Activated CD4-positive, alpha-beta T cell treated with anti-CD3 and anti-CD28 coated beads, Interleukin-2, amount 50 U/mL, for 16 hours (primary cell): ENCODE data around the gene NEGR1.

Experiments
- DNase-seq: peaks from one replicate; pipeline ENCODE4 v3.0.0-alpha.2; 2020

NEGR1 gene

DNA sequence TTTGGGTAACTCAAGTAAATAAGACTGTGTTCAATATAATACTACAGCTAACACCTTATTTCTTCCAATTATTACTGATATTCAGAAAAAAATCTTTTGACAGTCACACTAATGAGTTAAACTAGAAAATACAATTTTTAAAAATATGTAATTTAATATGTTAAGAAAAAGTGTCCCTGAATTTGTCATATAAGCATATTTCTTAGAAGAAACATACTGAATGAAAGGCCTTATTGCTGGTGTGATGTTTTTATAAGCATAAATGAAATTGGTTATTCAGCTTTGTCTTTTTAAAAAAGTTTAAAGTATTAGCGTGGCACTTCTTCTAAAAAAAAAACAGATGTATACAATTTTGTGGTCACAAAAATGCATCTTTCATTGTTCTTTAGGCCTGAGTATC, 267.3 kb downstream of the NEGR1 start:
- no peak for DNase-seq

DNA sequence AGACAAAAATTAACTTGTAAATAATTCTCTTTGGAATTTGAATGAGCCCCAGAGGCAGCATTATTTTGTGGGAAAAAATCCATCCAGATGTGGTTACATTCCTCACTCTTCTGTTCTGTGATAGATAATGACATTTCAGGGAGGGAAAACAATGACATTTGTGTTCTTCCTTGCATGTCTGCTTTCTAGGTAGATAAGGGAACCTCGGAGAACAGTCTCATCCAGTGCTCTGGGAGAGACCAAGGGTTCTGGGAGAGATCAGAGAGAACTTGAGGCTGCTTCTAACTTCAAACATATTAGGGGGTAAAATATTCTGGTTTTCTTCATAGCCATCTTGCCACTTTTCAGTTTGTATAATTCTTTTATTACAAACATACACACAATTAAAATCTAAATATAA, 269.2 kb downstream of the NEGR1 start:
- no peak for DNase-seq

DNA sequence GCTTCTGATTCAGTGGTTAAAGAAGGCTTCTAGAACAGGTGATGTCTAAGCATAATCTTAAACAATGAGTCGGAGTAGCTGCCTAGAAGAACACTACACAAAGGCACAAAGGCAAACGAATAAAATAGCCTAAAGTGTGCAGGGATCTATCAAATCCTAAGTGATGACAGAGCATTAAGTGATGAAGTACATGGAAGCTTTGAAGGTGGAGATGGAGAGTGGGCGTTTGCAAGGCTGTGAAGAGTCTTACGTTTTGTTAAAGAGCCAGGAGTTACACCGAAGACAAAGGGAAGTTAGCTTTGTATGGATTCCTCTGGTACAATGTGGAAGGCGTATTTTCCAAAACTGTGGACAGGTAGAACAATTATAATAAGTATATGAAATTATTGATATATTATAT, 270.6 kb downstream of the NEGR1 start:
- DNase-seq, result no peak

DNA sequence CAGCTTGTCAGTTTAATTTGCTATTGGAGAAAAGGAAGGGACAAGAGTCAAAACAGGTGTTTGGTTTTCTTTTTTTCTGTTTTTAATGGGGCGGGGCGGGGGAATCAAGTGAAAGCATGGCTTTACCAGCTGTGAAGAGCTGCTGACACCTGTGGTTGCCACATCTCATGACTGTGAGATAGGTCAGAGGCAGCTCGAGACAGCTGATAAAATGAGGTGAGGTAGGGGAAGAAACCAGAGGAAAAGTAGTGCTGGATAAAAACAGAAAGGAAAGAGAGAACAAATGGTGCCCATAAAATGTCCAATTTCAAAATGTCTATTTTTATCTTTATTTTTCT, 272.3 kb downstream of the NEGR1 start:
- no peak for DNase-seq

DNA sequence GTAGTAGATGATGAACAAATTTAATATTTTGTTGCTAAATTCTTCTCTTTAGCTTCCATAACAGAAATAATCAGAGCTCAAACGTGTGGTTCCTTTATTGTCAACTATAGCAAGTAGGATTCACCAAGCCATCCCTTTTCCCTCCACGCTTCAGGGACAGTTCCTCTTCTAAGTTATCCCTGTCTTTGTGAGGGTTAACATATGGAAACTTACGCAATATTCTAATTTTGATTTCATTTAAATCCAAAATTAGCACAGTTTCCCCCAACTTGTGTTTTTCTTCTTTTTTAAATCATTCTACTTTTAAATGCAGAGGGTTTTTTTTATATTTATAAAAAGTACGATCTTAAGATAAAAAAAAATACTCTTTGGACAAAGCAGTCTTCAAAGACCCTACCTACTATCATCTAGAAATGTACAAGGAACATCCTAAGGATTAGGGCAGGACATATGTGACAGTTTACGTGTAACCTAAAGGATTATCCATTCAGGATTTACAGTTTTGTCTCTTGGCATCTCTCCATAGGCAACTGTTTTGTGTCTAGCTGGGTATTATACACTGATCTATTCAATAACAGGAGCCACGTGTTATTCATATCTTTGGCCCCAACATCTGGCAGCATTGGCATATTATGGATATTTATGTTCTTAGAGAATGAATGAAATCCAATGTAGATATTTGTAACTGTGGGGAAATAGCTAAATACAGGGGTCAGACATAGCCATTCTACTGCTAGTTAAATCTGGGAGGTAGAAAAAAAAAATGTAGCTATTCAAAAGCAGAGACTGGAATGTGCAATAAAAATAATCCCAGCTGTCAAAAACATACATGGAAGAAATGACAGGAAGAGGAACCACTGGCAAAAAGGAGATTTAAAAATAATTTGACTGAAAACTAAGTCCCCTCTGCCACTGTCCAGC, 272.9 kb downstream of the NEGR1 start:
- DNase-seq, result no peak

DNA sequence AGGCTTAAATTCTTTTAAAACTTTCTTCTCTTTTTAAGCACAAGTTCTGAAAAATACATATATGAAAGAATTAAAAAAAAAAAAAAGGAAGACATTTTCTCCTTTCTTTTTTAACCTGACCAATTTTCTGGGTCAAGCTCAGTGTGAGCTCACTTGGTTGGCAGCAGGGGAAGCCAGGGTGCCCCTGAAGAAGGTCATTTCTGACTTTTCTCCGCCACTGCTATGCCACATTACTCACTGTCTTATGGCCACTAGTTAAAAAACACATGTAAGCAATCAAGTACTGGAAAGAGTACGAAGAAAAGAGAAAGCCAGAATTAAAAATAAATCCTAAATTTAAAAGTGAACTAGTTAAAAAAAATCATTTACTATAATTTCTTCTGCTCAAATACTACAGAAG, 275.0 kb downstream of the NEGR1 start:
- no peak for DNase-seq

DNA sequence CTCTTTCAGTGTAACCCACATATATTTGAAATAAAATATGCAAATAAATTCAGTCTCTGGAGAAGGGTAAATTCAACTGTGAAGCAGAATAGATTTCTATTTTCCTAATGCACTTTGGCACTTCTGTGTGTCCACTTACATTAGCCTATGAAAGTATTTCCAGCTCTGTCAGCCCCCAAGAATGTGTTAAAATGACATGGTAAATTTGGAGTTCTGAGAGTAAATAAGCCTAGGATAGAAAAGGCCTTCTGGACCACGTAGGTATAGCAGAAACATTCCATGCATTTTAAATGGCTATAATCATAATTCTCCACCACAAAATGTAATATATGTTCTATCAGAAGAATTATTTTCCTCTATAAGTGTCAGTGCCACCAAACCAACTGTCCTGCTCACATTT, 276.2 kb downstream of the NEGR1 start:
- DNase-seq, result no peak

DNA sequence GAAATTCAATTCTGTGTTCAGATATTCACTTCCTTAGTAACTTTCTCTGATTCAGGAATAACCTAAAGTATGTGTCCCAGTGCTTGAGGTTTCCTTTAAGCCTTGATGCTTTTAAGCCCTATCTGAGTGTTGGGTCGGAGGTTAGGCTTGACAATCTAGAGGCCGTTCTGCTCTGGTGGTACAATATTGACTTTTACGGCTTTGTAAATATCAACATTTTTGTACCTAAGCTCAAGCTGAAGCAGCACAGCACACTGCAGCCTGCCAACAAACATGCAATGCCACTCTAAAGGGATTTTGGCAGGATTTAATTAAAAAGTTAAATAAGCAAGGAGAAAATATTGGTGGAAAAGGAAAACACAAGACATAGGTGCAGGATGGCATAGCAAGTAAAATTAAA, 279.2 kb downstream of the NEGR1 start:
- no peak for DNase-seq

DNA sequence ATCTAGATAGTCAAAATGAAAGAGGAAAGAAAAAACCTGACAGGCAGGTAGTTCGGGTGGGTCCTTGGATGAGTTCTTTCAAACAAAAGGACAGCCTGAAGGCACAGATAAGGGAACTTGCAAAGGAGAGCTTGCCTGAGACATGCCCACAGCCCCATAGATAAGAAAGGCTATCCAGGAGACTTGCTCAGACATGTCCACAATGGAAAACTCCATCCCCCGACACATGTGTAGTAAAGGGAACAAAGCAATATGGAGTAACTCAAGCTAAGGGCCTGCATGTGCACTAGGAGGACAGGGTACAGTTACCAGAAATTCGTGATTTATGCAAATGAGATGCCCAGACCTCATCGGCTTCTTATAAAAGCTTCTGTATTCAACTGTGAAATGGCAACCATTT, 281.5 kb downstream of the NEGR1 start:
- DNase-seq, result no peak

DNA sequence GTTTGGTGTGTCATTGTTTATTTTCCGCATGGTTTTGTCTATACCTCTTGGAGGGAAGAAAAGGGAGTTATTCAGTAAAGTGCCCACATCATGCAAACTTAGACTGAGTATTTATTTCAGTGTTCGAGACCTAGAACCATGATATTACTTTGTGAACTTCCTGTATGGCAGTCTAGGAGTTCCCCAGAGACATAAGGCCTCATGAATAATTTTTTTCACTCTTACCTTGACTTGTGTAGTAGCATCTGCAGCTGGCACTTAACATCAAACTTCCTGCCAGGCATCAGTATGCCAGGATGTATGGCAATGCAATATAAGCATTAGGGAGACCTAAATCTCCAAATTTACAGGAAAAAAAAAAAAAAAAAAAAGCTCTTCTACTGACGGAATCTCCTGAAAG, 287.7 kb downstream of the NEGR1 start:
- no peak for DNase-seq

DNA sequence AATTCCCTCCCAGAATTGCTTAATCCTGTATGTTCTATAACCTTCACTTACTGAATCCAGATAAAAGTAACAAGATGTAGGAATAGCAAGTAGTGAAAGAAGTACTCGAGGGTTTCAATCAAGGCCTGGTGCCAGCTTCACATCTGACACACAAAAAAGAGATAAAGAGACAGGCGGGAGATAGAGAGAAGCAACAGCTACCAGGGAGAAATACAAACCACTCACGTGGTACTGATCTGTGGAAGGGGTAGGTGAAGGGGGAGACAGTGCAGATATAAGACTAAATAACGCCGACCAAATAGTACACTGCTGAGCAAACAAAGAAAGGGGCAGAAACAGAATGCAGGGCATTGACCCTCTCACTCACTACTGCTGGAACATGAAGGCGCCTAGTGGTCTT, 295.2 kb downstream of the NEGR1 start:
- DNase-seq, result no peak

DNA sequence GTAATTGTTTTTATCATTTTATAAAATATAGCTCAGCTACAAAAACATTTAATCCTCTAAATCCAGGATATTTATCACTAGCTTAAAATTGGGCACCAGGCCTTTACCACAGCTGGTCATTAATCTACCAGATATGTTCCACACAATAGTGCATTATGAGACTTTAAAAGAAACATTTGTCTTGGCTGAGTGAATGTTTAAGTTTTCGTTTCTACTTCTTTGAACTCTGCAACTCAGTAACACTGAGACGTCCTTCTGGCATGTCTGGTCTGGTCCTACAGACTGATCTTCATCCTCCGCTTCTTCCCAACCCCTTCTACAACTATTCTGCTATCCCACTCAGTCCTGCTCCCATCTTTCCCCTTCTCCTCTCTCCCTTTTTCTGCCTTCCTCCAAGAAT, 296.2 kb downstream of the NEGR1 start:
- DNase-seq, result no peak

DNA sequence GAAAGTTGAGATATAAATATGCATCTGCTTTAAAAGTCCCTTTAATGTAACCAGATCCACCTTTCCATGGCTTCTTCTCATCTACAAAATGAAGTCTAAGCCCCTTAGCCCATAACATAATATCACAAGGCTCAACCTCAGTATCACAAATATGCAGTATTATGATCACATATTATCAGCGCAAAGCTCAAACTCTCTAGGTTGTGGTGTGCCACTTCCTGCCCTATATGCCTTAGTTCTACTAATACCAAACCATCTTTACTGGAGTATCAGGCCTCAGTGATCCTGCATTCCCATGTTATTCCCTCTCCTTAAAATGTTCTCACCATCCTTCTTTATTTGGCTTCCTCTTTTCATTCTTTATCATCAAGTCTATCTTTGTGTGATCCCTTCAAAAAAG, 301.8 kb downstream of the NEGR1 start:
- no peak for DNase-seq

DNA sequence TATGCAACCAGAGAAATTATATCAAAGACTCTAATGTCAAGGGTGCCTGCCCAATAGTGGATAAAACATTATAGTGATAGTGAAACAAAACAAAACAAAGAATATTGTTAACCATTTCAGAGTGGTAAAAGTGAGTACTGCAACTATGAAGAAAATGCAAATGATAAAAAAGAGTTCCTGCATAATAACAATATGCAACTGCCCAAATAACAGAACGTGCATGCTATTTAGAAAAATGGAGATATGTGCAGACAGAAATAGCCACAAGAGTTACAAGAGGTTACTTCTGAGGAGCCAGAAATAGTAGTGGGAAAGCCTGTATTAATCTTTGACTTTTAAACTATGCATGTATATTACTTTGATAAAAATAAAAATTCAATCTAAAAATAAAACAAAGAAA, 302.5 kb downstream of the NEGR1 start:
- DNase-seq, result no peak

DNA sequence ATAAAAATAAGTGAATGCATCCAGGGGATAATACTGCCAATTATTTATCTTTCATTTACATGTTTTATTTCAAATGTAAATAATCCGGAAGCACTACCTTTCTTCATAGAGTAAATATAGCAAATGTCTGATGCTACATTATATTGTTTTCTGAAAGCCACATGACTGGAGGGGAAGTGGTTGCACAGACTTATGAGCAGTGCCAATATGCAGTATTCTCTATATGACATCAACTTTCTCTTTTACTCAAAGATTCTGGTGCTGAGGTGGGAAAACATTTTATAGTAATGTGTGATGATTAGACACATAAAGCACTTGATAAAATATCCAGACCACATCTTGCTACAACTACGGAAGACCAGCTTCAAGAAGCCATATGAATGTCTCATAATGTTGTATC, 314.7 kb downstream of the NEGR1 start:
- peak; percentile 4 for DNase-seq

DNA sequence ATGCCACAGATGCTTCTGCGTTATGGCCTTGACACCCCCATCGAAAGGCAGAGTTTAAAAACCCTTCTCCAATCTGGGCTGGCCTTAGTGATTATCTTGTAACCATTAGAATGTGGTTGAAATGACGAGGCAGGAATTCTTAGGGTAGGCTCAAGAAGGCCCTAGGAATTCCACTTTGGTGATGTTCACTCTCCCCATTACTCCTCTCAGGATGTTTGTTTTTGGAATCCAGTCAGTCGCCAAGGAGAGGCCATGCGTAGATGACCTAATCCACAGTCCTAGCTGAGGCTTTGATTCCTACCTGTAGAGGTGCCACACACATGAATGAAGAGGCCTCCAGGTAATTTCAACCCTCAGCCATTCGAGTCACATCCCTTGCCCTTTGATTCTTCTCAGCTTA, 318.2 kb downstream of the NEGR1 start:
- no peak for DNase-seq

DNA sequence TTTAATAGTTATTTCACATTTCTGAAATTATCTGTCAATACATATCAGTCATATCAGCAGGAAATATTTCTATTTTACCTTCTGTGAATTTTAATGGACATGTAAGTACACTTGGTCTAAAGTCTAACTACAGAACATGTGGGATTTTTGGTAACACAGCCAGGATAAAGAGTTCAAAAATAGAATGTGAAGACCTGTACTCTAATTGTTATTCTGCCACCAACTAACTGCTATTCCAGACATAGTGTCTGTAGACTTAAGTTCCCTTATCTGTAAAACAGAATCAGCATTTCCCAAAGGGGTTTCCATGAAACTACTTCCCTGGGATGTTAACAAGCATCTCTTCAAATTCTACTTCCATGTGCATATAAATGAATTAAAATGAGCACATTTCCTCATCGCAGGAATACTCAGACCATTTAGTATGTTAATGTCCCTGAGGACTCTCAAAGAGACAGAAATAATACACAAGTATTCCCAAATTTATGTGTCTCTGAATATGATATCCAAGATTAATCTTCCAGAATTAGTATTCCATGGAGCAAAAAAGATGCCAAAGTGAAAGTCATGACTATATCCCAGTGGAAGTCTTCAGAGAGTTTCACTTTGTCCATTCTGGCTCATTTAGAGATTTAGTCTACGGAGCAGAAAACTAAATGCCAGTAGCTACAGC, 325.6 kb downstream of the NEGR1 start:
- no peak for DNase-seq

DNA sequence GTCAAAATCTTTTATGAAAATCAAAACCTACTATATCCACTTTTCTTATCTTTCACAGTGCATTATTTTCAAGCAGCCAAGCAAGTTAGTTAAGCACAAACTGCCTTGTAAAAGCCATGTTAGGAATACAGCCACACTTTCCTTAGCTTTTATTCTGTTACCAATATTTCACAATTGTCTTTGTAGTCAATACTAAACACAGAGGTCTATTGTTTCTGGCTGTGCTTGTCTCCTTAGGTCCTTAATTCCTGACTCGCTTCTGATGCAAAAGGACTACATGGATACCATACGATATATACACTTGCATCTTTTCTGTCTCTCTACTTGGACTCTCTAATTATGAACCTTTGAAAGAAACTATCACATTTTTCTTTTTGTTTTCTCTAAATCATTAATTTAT, 331.8 kb downstream of the NEGR1 start:
- no peak for DNase-seq

DNA sequence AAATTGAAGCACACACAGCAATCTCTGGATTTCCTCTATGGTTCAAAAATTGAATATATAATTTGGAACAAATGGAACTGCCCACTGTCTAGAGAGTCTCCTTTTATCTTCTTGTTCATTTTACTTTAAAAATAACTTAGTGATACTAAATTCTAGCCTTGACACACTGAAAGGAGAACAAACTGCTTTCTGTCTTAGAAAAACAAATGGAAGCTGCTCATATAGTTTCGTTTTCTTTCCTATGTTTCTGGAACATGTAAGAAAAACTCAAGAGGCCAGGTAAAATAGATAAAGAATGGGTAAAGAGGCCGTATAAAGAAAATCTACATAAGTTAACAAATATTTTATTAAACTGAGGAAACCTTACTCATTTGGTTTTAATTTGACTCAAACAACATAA, 332.7 kb downstream of the NEGR1 start:
- no peak for DNase-seq

DNA sequence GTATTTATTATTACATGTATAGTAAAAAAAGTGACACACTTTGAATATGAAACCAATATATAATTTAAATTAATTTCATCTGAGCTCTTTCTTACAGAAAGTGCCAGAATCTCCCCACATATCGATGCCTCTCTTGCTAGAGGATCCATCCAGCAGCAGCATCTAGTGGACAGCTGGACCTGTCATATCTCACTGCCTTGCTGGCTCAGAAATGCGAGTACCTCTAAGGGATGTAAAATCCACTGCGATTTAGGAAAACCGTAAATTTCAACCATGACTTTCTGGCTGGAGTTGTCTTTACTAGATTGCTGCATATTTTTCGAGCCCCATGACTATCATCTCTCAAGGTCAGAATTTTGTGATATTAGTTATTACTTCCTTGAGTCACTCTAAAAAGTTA, 333.8 kb downstream of the NEGR1 start:
- no peak for DNase-seq

DNA sequence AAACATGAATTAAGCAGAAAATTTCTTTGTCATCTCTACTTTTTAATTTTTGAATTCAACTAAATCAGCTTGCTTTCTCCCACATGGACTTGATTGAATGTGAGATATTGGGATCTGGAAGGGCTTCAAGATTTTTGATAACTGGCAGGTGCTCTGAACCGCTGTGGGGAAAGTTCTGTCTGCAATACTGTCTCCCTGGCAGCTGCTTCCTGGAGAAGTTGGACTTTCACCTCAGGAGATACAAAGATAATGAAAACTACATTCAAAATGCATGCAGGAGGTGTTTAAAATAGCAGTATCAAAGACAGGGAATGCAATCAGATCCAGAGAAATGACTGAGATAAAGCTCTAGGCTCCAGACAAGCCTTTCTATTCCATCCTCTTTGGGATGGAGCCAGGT, 338.3 kb downstream of the NEGR1 start:
- no peak for DNase-seq

DNA sequence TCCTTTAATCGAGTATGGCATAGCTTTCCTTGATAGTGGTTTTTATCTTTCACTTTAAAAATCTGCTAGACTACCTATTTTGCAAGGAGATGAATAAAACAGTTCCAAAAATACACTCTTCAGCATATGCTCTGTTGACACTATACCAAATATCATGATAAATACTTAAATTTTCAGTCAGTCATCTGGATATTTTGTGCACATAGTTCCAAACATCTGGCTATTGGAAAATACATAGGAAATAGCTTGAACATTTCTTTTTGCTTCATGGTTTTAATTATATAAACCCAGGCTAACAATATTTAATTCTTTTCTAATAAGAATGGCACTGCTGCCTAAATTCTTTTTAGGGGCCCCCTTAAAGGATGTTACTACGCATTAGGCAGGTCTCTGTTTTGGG, 342.1 kb downstream of the NEGR1 start:
- no peak for DNase-seq

DNA sequence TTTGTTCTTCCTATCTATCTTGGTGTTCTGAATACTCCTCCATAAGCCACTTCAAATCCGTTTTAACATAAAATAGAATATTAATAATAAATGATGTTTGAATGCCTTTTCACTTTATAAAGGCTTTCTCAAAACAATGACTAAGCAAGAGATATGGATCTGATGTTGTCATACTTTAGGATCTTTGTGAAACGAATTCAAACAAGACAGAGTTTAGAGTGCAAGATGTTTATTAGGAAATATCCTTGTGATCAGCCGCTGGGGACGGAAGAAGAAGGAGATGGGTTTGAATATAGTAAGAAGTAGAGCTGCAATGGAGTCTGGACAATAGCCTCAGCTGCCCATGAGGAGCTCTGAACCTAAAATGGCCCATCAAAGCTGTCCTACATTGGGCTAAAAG, 351.8 kb downstream of the NEGR1 start:
- DNase-seq, result no peak

DNA sequence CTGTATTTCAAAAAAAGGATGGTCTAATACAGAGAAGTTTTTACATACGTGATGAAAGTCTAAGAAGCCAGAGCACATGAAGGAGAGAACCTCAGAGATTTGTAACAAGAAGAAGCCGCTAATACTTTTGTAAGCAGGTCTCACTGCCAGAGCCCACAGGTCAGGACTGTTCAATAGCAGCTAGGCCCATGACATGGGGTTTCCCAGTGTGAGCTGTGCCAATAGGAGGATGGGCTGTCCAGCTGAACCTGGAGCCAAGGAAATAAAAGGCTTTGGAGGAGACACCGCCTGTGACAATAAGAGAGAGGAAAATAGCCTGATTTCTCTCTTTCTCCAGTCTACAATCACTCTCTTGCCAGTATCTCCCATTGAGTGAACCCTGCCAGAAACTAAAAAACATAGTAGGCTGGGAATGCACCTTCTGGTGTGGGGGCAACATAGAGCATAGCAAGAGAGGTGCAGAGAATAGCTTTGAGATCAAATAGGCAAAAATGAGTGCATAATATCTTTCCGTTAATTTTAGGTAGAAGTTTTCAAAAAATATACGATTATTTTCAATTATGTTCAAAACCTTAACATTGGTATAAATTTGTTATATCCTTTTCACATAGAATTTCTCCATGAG, 360.3 kb downstream of the NEGR1 start:
- DNase-seq, result no peak
